ENCODE data around the gene TSPEAR. TPM values are rescaled to one million over a fixed set of nuclear protein-coding genes. Genes with fewer than 3 reads are reported as not detected.

Gene TSPEAR
- total and polyA plus RNA-seq, 9 of the 15 experiments (the other 6 are each of a cell fraction or from before 2014, with no cell fraction given): not detected

GRCh38 chr21:44702111-44702972 is 9.0 kb downstream of the TSPEAR start:
- DNase-seq (ENCODE audit: extremely low read depth in 1 of 4, low spot score in 3 of 4): no peak
- Histone ChIP-seq H3K9me3 (replicated peaks; ENCODE audit: control insufficient read depth, insufficient read depth, low read depth, low read length) (no peaks in the 10 kb centered on the region), H2AFZ (ENCODE audit: low read depth, low read length) (no peak overlapping the region), H3K79me2 (ENCODE audit: control insufficient read depth, insufficient read depth, low read length) (no peaks in the 10 kb centered on the region), H4K20me1 (replicated peaks; ENCODE audit: control insufficient read depth, insufficient read depth, low read length) (no peaks in the 10 kb centered on the region; the same call in 1 of the 2 replicates), H3K4me1 (replicated peaks in 1 of 2; ENCODE audit: control insufficient read depth in 2 of 2, insufficient read depth in 2 of 2, low read length in 2 of 2) (peaks cover 0 to 14% of the 10 kb centered on the region in 2 experiments; a peak in 1 of 5 replicates), H3K27me3 (ENCODE audit: control insufficient read depth in 2 of 2, insufficient read depth in 2 of 2, low read length in 2 of 2) (peaks cover 40 to 79% of the 10 kb centered on the region in 2 experiments), H3K4me2 (ENCODE audit: insufficient read depth, low read length) (no peak overlapping the region), H3K36me3 (ENCODE audit: control insufficient read depth, insufficient read depth, low read length) (no peaks in the 10 kb centered on the region), H3K27ac (ENCODE audit: extremely low read depth, low read depth, low read length) (no peak overlapping the region), H3K4me3 (no peak overlapping the region), H3K9ac (ENCODE audit: insufficient read depth in 1 of 2, low read depth in 2 of 2, low read length in 2 of 2) (no peak overlapping the region), H3K9me1 (ENCODE audit: control insufficient read depth, insufficient read depth, low read length) (peaks cover 3% of the 10 kb centered on the region)
- CTCF ChIA-PET (ENCODE audit: low intra/inter-chr PET ratio): no interaction called here
- POLR2A ChIA-PET: interaction anchor here (0.6 to 1.1 kb wide), 2 partner anchors 11 to 25 kb away, joined by 3 read pairs; no protein-coding TSS in a partner anchor
- FAIRE-seq: no peak
- ATAC-seq: no peak
- no TSS peak for BruUV-seq (replicated peaks)
- under 1% methylated on average over 21 of the region's 22 CpGs for WGBS (ENCODE audit: insufficient coverage, low coverage, missing lambda C conversion rate)
- in situ Hi-C loops (cut with MboI): no loop called here
- intact Hi-C loops (cut with micrococcal nuclease): no loop called here
- no peak for TF ChIP-seq ZNF395 (CRISPR knock-in tag; IDR thresholded peaks at IDR 0.05)
- no peak for TF ChIP-seq FUS (optimal IDR thresholded peaks at IDR 0.05; ENCODE audit: low read depth, low read length)
- TF ChIP-seq TCFL5 (CRISPR knock-in tag; conservative IDR thresholded peaks at IDR 0.05): no peak
- TF ChIP-seq TGIF2 (CRISPR knock-in tag; IDR thresholded peaks at IDR 0.05): no peak
- no peak for TF ChIP-seq ZNF280A (IDR thresholded peaks at IDR 0.05; ENCODE audit: low read depth, partially characterized antibody)
- TF ChIP-seq RAD21 (CRISPR knock-in tag; conservative IDR thresholded peaks at IDR 0.05 in 1 of 2, IDR thresholded peaks at IDR 0.05 in 1 of 2): no peak
- no peak for TF ChIP-seq ZNF695 (CRISPR knock-in tag; IDR thresholded peaks at IDR 0.05)
- no peak for TF ChIP-seq ZC3H8 (IDR thresholded peaks at IDR 0.05)
- no peak for TF ChIP-seq GABPB1 (CRISPR knock-in tag; IDR thresholded peaks at IDR 0.05)
- TF ChIP-seq SMAD4 (CRISPR knock-in tag; conservative IDR thresholded peaks at IDR 0.05): no peak
- no peak for TF ChIP-seq TRIM25 (IDR thresholded peaks at IDR 0.05; ENCODE audit: borderline replicate concordance)
- no peak for TF ChIP-seq MXD1 (CRISPR knock-in tag; IDR thresholded peaks at IDR 0.05; ENCODE audit: borderline replicate concordance, poor library complexity, severe bottlenecking)
- TF ChIP-seq PHF20 (IDR thresholded peaks at IDR 0.05; ENCODE audit: partially characterized antibody): no peak
